Activated T-helper 17 cell treated with anti-CD3 and anti-CD28 coated beads, Interleukin-2, amount 50 U/mL, for 72 hours (primary cell): ENCODE data around the gene MAP7. TPM values are rescaled to one million over a fixed set of nuclear protein-coding genes. Genes with fewer than 3 reads are reported as not detected.
A peak's percentile ranks its signal among the peaks of the same experiment; 100 is the strongest.

ENCODE experiments used
- ATAC-seq: fragments of 150-1000 bp; cut with Tn5 transposase; replicated peaks from 2 replicates; pipeline ENCODE4 v1.10.0; 2021; ENCODE audit warnings: mild to moderate bottlenecking, moderate library complexity
- H3K27ac Mint-ChIP-seq: one replicate; pipeline ENCODE4 v1.8.0; 2022; ENCODE audit warnings: mixed read lengths
- H3K27me3 Mint-ChIP-seq: one replicate; pipeline ENCODE4 v1.8.0; 2022; ENCODE audit warnings: mixed read lengths
- H3K36me3 Mint-ChIP-seq: one replicate; pipeline ENCODE4 v1.8.0; 2022; ENCODE audit warnings: low read depth, mild to moderate bottlenecking, mixed read lengths
- H3K4me1 Mint-ChIP-seq: one replicate; pipeline ENCODE4 v1.8.0; 2022; ENCODE audit warnings: mixed read lengths
- H3K4me3 Mint-ChIP-seq: one replicate; pipeline ENCODE4 v1.8.0; 2022; ENCODE audit warnings: mild to moderate bottlenecking, mixed read lengths
- H3K9me3 Mint-ChIP-seq: one replicate; pipeline ENCODE4 v1.8.0; 2022; ENCODE audit warnings: mixed read lengths
- total RNA-seq, 2 donors: library from RNA; stranded (reverse); gene quantifications; one replicate each; pipeline ENCODE4 v1.2.3, GENCODE V29; 2022

The MAP7 gene
- total RNA-seq, 2 donors from 2014 or later, result 0.76 to 1.2 TPM

DNA sequence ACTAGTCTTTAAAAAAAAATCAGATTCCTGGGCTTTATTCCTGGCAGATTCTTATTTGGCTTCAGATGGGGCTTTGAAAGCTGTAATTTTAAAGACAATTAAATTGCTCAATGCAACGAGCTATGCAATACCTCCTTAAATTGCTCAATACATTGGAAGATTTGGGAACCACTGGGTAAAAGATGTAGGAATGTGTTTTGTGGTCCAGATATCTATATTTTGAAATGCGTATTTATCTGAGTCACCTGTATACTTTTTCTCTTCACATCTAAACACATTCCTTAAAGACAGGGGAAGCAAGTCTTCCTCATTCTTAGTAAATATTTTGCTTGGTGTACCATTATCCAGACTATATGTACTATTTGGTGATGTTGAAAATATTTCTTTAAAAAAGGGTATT is 29.6 kb upstream of the MAP7 start:
- no peak overlapping the region for H3K4me3 Mint-ChIP-seq

DNA sequence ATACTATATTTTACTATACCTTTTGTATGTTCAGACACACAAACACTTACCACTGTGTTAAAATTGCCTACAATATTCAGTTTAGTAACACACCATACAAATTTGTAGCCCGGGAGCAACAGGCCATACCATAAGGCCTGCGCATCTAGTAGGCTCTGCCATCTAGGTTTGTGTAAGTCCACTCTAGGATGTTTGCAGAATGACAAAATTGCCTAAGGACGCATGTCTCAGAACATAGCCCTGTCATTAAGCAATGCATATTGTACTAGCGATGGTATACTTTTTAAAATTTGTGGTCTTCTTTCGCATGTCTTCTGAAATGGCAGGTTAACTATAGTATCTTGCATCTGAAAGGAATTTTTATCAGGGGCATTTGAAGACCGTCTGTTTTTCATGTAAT is 26.6 kb upstream of the MAP7 start:
- Mint-ChIP-seq H3K36me3 (peaks cover 84% of the 10 kb centered on the region), H3K27ac (no peak overlapping the region), H3K4me1 (no peaks in the 10 kb centered on the region), H3K9me3 (no peaks in the 10 kb centered on the region), H3K27me3 (no peaks in the 10 kb centered on the region), H3K4me3 (no peak overlapping the region)
- ATAC-seq, result no peak

More for the DNA sequence above, 29.6 kb upstream of the MAP7 start:
- Mint-ChIP-seq H3K9me3 (no peaks in the 10 kb centered on the region), H3K27ac (no peak overlapping the region), H3K4me1 (no peaks in the 10 kb centered on the region), H3K36me3 (peaks cover 93% of the 10 kb centered on the region), H3K27me3 (no peaks in the 10 kb centered on the region)
- no peak for ATAC-seq

DNA sequence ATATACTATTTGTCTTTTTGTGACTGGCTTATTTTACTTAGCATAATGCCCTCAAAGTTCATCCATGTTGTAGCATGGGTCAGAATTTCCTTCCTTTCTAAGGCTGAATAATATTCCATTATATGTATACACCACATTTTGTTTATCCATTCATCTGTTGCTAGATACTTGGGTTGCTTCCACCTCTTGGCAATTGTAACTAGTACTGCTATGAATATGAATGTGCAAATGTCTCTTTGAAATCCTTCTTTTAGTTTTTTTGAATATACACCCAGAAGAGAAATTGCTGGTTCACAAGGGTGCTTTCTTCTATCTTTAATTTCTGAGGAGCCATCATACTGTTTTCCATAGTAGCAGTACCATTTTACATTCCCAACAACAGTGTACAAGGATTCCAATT is 21.3 kb upstream of the MAP7 start:
- Mint-ChIP-seq H3K27ac (peak overlapping the region; percentile 56), H3K9me3 (no peaks in the 10 kb centered on the region), H3K36me3 (peaks cover 85% of the 10 kb centered on the region), H3K4me1 (peaks cover 8% of the 10 kb centered on the region), H3K27me3 (no peaks in the 10 kb centered on the region), H3K4me3 (no peak overlapping the region)
- no peak for ATAC-seq

DNA sequence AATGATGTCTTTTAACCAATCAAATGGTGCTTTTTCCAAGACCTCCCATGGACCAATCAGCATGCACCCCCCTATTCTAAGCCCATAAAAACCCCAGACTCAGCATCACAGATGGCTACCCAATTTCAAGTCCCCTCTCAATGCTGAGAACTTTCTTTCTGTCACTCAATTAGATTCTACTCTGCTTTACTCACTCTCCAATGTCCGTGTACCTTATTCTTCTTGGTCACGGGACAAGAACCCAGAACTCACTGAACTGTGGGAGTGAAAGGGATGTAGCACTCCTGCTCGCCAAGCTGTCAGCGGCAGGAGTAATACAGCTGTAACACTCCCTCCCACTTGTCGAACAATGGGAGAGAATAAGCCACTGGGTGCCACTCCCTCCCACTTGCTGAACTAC is 20.8 kb upstream of the MAP7 start:
- Mint-ChIP-seq H3K4me3 (no peak overlapping the region), H3K27me3 (no peaks in the 10 kb centered on the region), H3K9me3 (no peaks in the 10 kb centered on the region), H3K4me1 (peaks cover 8% of the 10 kb centered on the region), H3K36me3 (peaks cover 85% of the 10 kb centered on the region), H3K27ac (peak overlapping the region; percentile 56)
- no peak for ATAC-seq

DNA sequence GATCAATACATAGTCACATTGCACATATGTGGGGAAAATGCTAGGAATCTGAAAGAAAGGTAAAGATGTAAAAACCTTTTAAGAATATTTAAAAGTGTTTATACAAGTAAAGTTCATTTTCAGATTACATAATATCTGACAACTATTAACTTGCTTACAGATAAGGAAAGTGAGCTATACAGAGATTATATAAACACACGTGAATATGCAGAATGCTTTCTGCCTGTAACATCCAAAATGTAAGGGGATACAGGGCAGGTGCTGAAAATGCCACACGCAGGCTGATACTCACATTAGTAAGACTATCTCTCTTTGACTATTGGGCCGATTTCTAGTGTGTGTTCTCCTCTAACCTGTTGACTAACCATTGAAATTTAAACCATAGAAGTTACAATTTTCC is 17.9 kb upstream of the MAP7 start:
- no peak for ATAC-seq
- Mint-ChIP-seq H3K36me3 (peaks cover 91% of the 10 kb centered on the region), H3K4me1 (peaks cover 15% of the 10 kb centered on the region), H3K9me3 (no peaks in the 10 kb centered on the region), H3K27me3 (no peaks in the 10 kb centered on the region), H3K27ac (peak overlapping the region; percentile 13), H3K4me3 (no peak overlapping the region)

DNA sequence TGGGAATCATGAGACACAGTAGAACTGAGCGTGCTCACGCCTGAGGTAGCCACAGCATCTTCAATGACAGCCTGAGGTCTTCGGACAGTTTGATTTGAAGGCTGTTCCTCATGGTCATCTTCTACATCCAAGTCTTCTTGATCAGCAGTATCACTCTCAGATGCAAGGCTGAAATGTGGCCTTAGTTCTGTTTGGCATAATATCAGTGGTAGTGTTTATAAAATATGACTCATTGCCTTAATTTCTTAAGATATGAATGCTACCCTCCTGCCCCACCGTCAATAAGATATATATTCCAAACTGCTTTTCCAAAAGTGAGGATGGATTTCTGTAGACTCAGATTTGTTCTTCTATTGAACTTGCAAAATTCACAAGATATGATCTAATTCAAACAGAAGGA is 17.5 kb upstream of the MAP7 start:
- peaks cover 91% of the 10 kb centered on the region for H3K36me3 Mint-ChIP-seq
- no peak for ATAC-seq
- no peaks in the 10 kb centered on the region for H3K27me3 Mint-ChIP-seq
- peaks cover 15% of the 10 kb centered on the region for H3K4me1 Mint-ChIP-seq
- H3K4me3 Mint-ChIP-seq, result no peak overlapping the region
- no peaks in the 10 kb centered on the region for H3K9me3 Mint-ChIP-seq
- H3K27ac Mint-ChIP-seq, result peak overlapping the region; percentile 13

DNA sequence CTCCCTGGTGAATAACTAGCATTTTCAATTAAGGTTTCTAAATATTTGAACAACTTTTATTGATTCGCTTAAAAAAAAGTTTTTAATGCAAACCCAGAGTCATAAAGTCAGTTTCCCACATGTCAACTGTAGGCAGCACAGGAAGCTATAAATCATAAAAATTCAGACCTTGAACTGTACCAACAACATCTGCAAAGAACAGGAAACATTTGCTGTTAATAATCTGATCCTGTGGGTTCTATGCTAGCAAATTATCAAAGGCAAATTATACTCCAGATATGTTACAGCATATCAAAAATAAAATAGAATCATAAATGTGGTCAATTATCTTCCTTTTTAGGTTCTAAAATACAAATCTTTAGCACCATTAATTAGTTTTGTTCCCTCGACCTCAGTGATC is 16.6 kb upstream of the MAP7 start:
- ATAC-seq, result no peak
- Mint-ChIP-seq H3K9me3 (no peaks in the 10 kb centered on the region), H3K4me3 (no peak overlapping the region), H3K27me3 (no peaks in the 10 kb centered on the region), H3K27ac (peak overlapping the region; percentile 31), H3K4me1 (peaks cover 15% of the 10 kb centered on the region), H3K36me3 (peaks cover 97% of the 10 kb centered on the region)

DNA sequence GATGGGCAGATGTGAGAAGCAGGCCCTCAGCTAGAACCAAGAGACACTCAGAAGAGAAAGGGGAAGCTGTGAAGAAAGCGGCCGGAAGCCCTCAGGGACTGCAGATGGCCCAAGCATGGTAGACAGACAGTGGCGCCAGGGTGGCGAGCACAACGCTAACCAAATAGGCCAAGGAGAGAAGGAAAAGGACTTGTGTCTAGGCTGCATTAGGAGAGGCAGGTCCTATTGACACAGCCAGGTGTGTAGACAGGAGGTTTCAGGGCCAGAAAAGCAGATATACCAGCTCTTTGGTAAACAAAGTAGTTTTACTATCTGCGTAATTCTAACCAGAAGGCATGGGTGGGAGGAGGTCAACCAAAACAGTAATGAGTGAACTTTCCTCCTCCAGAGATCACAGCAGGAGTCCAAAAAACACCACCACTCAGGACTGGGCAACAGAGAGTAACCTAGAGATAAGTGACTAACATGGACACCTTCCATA is 15.8 kb upstream of the MAP7 start:
- Mint-ChIP-seq H3K36me3 (peaks cover 97% of the 10 kb centered on the region), H3K27ac (no peak overlapping the region), H3K4me3 (no peak overlapping the region), H3K27me3 (no peaks in the 10 kb centered on the region), H3K9me3 (no peaks in the 10 kb centered on the region), H3K4me1 (peaks cover 12% of the 10 kb centered on the region)
- ATAC-seq, result no peak

DNA sequence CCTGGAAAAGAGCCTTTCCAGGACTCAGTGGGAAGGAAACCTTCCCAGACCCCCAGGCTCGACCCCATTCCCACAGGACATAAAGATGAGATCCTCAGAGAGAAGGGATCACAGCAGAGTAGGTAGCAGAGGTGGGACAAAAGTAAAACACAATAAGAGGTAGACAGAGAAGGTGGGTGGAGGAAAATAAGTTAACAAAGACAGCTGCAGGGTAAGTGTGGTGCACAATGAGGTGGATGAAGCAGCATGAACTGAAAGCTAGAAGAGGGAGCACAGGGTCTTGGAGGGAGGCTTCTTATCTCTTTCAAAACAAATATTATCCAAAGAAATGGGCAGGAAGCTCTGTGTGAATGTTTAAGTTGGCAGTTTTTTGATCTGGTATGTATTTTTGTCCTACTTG is 14.0 kb upstream of the MAP7 start:
- Mint-ChIP-seq H3K27me3 (no peaks in the 10 kb centered on the region), H3K9me3 (no peaks in the 10 kb centered on the region), H3K27ac (peak overlapping the region; percentile 79), H3K4me1 (peaks cover 7% of the 10 kb centered on the region), H3K4me3 (no peak overlapping the region), H3K36me3 (peaks cover 92% of the 10 kb centered on the region)
- no peak for ATAC-seq

DNA sequence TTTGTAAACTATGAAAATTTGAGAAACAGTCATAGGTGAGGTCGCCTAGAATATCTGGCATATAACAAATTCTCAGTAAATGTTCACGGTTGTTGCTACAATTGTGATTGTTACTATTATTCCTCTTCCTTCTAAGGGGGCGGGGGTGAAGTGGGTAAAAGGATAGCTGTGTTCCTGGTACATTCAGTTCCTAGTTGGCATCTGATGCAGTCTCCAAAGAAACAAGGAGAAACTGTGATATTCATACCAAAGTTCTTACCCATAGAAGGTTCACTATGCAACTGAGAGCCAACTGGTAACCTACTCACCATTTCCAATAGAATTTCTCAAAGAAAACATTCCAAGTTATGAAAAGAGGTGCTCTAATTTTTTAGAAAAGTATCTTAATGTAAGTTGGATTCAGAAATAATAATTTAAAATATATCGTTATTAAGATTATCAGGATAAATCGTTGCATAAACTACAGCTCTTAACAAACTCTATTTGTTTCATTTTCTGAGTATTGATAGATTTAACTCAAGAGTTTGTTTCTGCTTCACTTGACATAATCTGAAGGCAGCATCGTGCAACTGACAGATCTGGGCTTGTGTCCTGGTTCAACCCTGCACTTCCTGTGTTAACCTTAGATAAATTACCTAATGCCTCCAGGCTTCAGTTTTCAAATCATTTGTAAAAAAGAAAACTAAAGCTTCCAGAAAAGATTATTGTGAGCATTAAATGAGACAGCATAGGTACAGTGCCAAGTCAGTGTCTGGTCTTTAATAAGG is 13.3 kb upstream of the MAP7 start:
- Mint-ChIP-seq H3K4me3 (no peak overlapping the region), H3K27me3 (no peaks in the 10 kb centered on the region), H3K4me1 (peaks cover 7% of the 10 kb centered on the region), H3K9me3 (no peaks in the 10 kb centered on the region), H3K36me3 (peaks cover 92% of the 10 kb centered on the region), H3K27ac (peak overlapping the region; percentile 79)
- no peak for ATAC-seq

DNA sequence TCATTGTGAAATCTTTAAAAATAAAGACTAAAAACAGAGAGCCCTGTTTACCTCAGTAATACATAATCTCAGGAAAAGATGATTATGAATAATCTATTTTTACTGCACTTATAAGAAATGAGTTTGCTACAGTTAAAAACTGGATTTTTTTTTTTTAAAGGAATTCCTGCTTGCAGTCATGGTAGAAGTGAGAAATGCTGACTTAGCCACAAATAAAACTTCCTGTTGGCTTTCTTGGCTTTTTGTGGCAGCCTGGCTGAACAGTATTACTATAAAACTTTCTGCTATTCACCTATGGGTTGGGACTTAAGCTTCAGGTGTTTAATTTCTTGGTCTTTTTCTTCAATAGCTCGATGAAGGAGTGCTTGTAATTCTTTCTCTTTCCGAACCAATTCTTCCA is 12.0 kb upstream of the MAP7 start:
- H3K9me3 Mint-ChIP-seq, result no peaks in the 10 kb centered on the region
- H3K27ac Mint-ChIP-seq, result no peak overlapping the region
- no peak overlapping the region for H3K4me3 Mint-ChIP-seq
- peaks cover 92% of the 10 kb centered on the region for H3K36me3 Mint-ChIP-seq
- peaks cover 7% of the 10 kb centered on the region for H3K4me1 Mint-ChIP-seq
- no peak for ATAC-seq
- no peaks in the 10 kb centered on the region for H3K27me3 Mint-ChIP-seq

DNA sequence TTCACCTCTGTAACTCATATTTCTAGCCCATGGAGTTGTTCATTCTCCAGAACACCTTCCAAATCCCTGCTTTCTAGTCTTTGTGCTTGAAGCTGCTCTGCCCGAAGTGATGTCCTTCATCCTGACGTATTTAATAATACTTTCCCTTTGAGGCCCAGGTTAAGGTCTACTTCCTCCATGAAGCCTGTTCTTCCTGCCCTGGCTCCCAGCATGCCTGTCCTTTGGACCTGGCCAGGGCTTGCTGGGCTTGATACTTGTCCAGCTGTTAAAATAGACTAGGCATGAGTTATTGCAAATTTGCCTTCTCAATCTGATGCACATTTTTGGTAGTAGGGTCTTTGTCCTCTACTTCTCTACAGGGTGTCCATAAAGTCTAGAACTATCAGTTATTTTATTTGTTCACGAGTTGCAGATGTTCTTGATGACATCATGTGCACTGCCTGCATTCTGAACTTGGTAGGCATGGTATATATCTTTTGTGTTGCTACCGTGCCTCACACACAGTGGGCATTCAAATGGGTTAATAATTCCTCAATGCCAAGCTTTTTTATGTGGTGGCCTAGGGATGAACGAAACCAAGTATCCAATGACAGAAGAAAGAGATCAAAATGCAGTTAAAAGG is 3.1 kb upstream of the MAP7 start:
- no peaks in the 10 kb centered on the region for H3K9me3 Mint-ChIP-seq
- peaks cover 19% of the 10 kb centered on the region for H3K36me3 Mint-ChIP-seq
- peaks cover 9% of the 10 kb centered on the region for H3K27me3 Mint-ChIP-seq
- no peak overlapping the region for H3K4me3 Mint-ChIP-seq
- no peak overlapping the region for H3K27ac Mint-ChIP-seq
- ATAC-seq, result no peak
- H3K4me1 Mint-ChIP-seq, result peaks cover 4% of the 10 kb centered on the region

DNA sequence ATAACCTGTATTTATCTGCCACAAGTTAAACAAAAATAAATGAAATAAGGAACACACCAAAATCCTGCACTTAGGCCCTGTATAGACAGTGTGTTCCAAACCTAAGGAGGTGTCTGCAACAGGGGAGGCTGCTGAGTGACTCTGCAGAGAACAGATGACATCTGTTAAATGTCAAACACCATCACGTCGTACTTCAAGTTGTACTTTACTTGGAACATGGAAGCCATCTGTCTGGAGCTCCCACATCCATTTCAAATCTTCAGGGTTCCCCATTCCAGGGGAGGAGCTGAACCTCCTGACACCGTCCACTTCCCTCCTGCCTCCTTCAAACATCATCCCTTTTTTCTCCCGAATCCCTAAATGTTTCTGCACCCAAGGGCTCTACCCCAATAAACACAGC is 1.8 kb upstream of the MAP7 start:
- H3K27me3 Mint-ChIP-seq, result peaks cover 21% of the 10 kb centered on the region
- H3K4me1 Mint-ChIP-seq, result peaks cover 4% of the 10 kb centered on the region
- H3K27ac Mint-ChIP-seq, result no peak overlapping the region
- H3K36me3 Mint-ChIP-seq, result peaks cover 7% of the 10 kb centered on the region
- no peak overlapping the region for H3K4me3 Mint-ChIP-seq
- H3K9me3 Mint-ChIP-seq, result no peaks in the 10 kb centered on the region
- ATAC-seq, result no peak

DNA sequence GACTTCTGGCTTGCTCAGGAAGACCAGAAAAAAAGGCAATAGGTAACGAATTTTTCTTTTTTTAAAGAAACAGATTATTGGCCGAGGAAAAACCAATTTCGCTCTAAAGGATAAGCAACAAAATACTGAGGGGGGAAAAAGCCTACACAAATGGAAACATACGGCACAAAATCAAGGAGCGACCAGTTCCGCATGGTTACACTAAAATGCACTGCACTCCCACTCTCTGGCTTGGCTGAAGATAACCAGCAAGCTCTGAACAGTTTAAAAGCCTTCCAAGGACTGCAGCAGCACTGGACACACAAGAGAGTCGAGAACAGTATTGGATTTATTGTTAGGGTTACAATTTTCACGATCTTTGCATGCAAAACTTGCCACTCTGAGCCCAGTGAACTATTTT is 881 bp upstream of the MAP7 start:
- no peaks in the 10 kb centered on the region for H3K36me3 Mint-ChIP-seq
- H3K9me3 Mint-ChIP-seq, result no peaks in the 10 kb centered on the region
- peak overlapping the region; percentile 6 for H3K4me3 Mint-ChIP-seq
- no peak for ATAC-seq
- peaks cover 30% of the 10 kb centered on the region for H3K27me3 Mint-ChIP-seq
- no peak overlapping the region for H3K27ac Mint-ChIP-seq
- H3K4me1 Mint-ChIP-seq, result peaks cover 4% of the 10 kb centered on the region

DNA sequence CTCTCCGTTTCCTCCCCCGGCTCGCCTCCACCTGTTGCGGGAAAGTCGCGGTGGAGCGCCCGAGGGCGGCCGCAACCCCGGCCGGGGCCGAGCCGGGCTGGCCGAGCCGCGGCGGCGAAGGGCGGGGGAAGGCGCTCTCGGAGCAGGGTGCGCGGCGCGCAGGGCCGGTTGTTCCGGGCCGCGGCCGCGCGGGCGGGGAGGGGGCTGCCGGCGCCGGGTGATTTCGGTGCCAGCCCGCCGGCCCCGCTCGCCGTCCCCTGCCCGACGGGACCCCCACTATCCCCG is 235 bp downstream of the MAP7 start:
- no peaks in the 10 kb centered on the region for H3K36me3 Mint-ChIP-seq
- H3K27ac Mint-ChIP-seq, result no peak overlapping the region
- H3K27me3 Mint-ChIP-seq, result peaks cover 36% of the 10 kb centered on the region
- peaks cover 4% of the 10 kb centered on the region for H3K4me1 Mint-ChIP-seq
- no peak overlapping the region for H3K4me3 Mint-ChIP-seq
- ATAC-seq, result peak; percentile 76
- H3K9me3 Mint-ChIP-seq, result no peaks in the 10 kb centered on the region
